Esophagus squamous epithelium (tissue), 4 donors: ENCODE data around the gene ALDH8A1.

Experiments
- CTCF ChIP-seq, 6 experiments: fragments of 450-650 bp in 4 of 6; fragments of 200-600 bp in 2 of 6; sonication (generic) in 2 of 6; IDR thresholded peaks; one replicate each; pipeline ENCODE4 v1.5.1; 2016 to 2019; ENCODE audit warnings: antibody characterized with exemption in 6 of 6, mild to moderate bottlenecking in 4 of 6, moderate library complexity in 4 of 6
- POLR2A ChIP-seq, 4 donors: fragments of 450-650 bp; IDR thresholded peaks; one replicate each; pipeline ENCODE4 v1.6.1; 2017; ENCODE audit warnings: antibody characterized with exemption in 4 of 4, mild to moderate bottlenecking in 4 of 4, moderate library complexity in 3 of 4

- TF ChIP-seq CTCF (IDR thresholded peaks at IDR 0.05): peak; percentile 54 to 98 (median 92)
- TF ChIP-seq POLR2A (IDR thresholded peaks at IDR 0.05): no peak
Measured at GRCh38 chr6:134882426-134883038, 67.4 kb downstream of the ALDH8A1 start.
